SK-N-SH (cell line): ENCODE results near the gene OTUD5. TPM values are rescaled to one million over a fixed set of nuclear protein-coding genes. Genes with fewer than 3 reads are reported as not detected.

Experiments
- CTCF ChIA-PET: fragments of 300-600, 350-600 bp; formaldehyde crosslinking; extraction: SDS; loops from one replicate; lab custom pipeline; 2021; lab: Yijun Ruan, JAX
- POLR2A ChIA-PET: fragments of 350-600 bp; sonication (Branson Sonifier 250); formaldehyde crosslinking; extraction: SDS; loops from one replicate; lab custom pipeline; 2020; ENCODE audit warnings: antibody characterized with exemption, inconsistent platforms; lab: Yijun Ruan, JAX
- DNase-seq: peaks from one replicate; pipeline ENCODE4 v3.0.0; 2012
- H2AFZ ChIP-seq: fragments of 200-600 bp; sonication (generic); 2 replicates; pipeline ENCODE4 v1.8.1; 2016; ENCODE audit warnings: antibody characterized with exemption, mild to moderate bottlenecking, low read depth
- H3F3A ChIP-seq: fragments of 200-600 bp; sonication (generic); replicated peaks from 2 replicates; pipeline ENCODE3; 2016; ENCODE audit warnings: antibody characterized with exemption, mild to moderate bottlenecking; ENCODE audit not compliant: insufficient read depth
- H3K27ac ChIP-seq, 2 experiments: fragments of 200-500 bp in 1 of 2; fragments of 200-600 bp in 1 of 2; sonication (Bioruptor generic) in 1 of 2; sonication (generic), shearing (Covaris generic) in 1 of 2; 2 replicates each; pipeline versions ENCODE4 v1.5.1 to v1.6.1; 2014 to 2016; ENCODE audit warnings: low read depth in 2 of 2, inconsistent platforms in 1 of 2, low read length in 1 of 2, mild to moderate bottlenecking in 1 of 2, mixed read lengths in 1 of 2
- H3K27me3 ChIP-seq: fragments of 200-600 bp; sonication (generic), shearing (Covaris generic); 2 replicates; pipeline ENCODE4 v1.6.1; 2016; ENCODE audit warnings: mixed run types; ENCODE audit not compliant: insufficient read depth
- H3K36me3 ChIP-seq, 2 experiments: fragments of 200-500 bp in 1 of 2; fragments of 200-600 bp in 1 of 2; sonication (Bioruptor generic) in 1 of 2; sonication (generic) in 1 of 2; replicated peaks in 1 of 2; 2 replicates each; pipeline versions ENCODE3 to v1.5.1; 2014 to 2016; ENCODE audit warnings: low read length in 1 of 2, mild to moderate bottlenecking in 1 of 2; ENCODE audit not compliant: insufficient read depth in 2 of 2, control insufficient read depth in 1 of 2
- H3K4me1 ChIP-seq, 2 experiments: fragments of 200-500 bp in 1 of 2; fragments of 200-600 bp in 1 of 2; sonication (Bioruptor generic) in 1 of 2; sonication (generic), shearing (Covaris generic) in 1 of 2; 2 replicates each; pipeline versions ENCODE4 v1.5.1 to v1.6.1; 2014 to 2016; ENCODE audit warnings: low read depth in 1 of 2, low read length in 1 of 2, mixed run types in 1 of 2; ENCODE audit not compliant: insufficient read depth in 2 of 2, control insufficient read depth in 1 of 2
- H3K4me2 ChIP-seq: fragments of 200-600 bp; sonication (generic), shearing (Covaris generic); 2 replicates; pipeline ENCODE4 v1.6.1; 2017; ENCODE audit warnings: mixed run types
- H3K4me3 ChIP-seq, 2 experiments: fragments of 200-500 bp in 1 of 2; fragments of 200-600 bp in 1 of 2; sonication (Bioruptor generic) in 1 of 2; sonication (generic), shearing (Covaris generic) in 1 of 2; 2 replicates each; pipeline versions ENCODE4 v1.5.1 to v1.8.1; 2014 to 2016; ENCODE audit warnings: low read depth in 2 of 2, inconsistent platforms in 1 of 2, low read length in 1 of 2, mild to moderate bottlenecking in 1 of 2, mixed read lengths in 1 of 2, moderate library complexity in 1 of 2
- H3K79me2 ChIP-seq: fragments of 200-600 bp; sonication (generic); 2 replicates; pipeline ENCODE4 v1.8.1; 2017; ENCODE audit warnings: mild to moderate bottlenecking; ENCODE audit not compliant: insufficient read depth
- H3K9ac ChIP-seq: fragments of 200-600 bp; sonication (generic); 2 replicates; pipeline ENCODE4 v1.6.1; 2017; ENCODE audit warnings: mixed run types
- H3K9me2 ChIP-seq: fragments of 200-600 bp; sonication (generic); 2 replicates; pipeline ENCODE4 v1.6.1; 2017; ENCODE audit warnings: mixed run types
- H3K9me3 ChIP-seq: fragments of 200-600 bp; sonication (generic); 2 replicates; pipeline ENCODE4 v1.6.1; 2017; ENCODE audit warnings: mixed run types, mild to moderate bottlenecking, moderate library complexity
- H4K20me1 ChIP-seq: fragments of 200-600 bp; sonication (generic); 2 replicates; pipeline ENCODE4 v1.6.1; 2017; ENCODE audit warnings: mild to moderate bottlenecking, mixed run types; ENCODE audit not compliant: insufficient read depth
- CHD2 ChIP-seq: fragments of 150-350 bp; IDR thresholded peaks from 2 replicates; pipeline ENCODE4 v1.6.1; 2018; ENCODE audit warnings: low read length; ENCODE audit not compliant: partially characterized antibody
- CTCF ChIP-seq: fragments of 200-600 bp; sonication (generic); IDR thresholded peaks from 2 replicates; pipeline ENCODE4 v1.6.1; 2017; ENCODE audit warnings: antibody characterized with exemption, mild to moderate bottlenecking, moderate library complexity
- ELF1 ChIP-seq: IDR thresholded peaks from 2 replicates; pipeline ENCODE4 v1.4.0; 2012
- EP300 ChIP-seq, 2 experiments: IDR thresholded peaks; 2 replicates each; pipeline versions ENCODE4 v1.4.0 to v1.6.1; 2012; ENCODE audit warnings: borderline replicate concordance in 1 of 2, low read depth in 1 of 2, low read length in 1 of 2
- FOXJ3 ChIP-seq: sonication (generic); formaldehyde crosslinking; IDR thresholded peaks from 2 replicates; pipeline ENCODE4 v1.5.1; 2020; ENCODE audit warnings: mild to moderate bottlenecking, missing genetic modification reagents
- JUND ChIP-seq: IDR thresholded peaks from 2 replicates; pipeline ENCODE4 v1.4.0; 2012
- MAX ChIP-seq: IDR thresholded peaks from 2 replicates; pipeline ENCODE4 v1.4.0; 2012; ENCODE audit warnings: low read depth
- MXI1 ChIP-seq: IDR thresholded peaks from 2 replicates; pipeline ENCODE4 v1.6.1; 2012; ENCODE audit warnings: mild to moderate bottlenecking, low read depth, low read length, improper control_type of control experiment
- NFIC ChIP-seq: IDR thresholded peaks from 2 replicates; pipeline ENCODE4 v1.4.0; 2012; ENCODE audit warnings: borderline replicate concordance
- NRF1 ChIP-seq: IDR thresholded peaks from 2 replicates; pipeline ENCODE4 v1.6.1; 2012; ENCODE audit warnings: low read depth, mild to moderate bottlenecking, low read length
- PBX3 ChIP-seq: IDR thresholded peaks from 2 replicates; pipeline ENCODE4; 2012
- POLR2AphosphoS5 ChIP-seq: IDR thresholded peaks from 2 replicates; pipeline ENCODE4 v1.6.1; 2012; ENCODE audit warnings: low read depth, low read length
- REST ChIP-seq: IDR thresholded peaks from 2 replicates; pipeline ENCODE4 v1.6.1; 2012; ENCODE audit warnings: mild to moderate bottlenecking, low read depth, low read length, moderate library complexity
- TAF1 ChIP-seq: IDR thresholded peaks from 2 replicates; pipeline ENCODE4 v1.6.1; 2012; ENCODE audit warnings: low read depth, mild to moderate bottlenecking, low read length, moderate library complexity, borderline replicate concordance
- TCF12 ChIP-seq: IDR thresholded peaks from 2 replicates; pipeline ENCODE4 v1.4.0; 2012
- USF1 ChIP-seq: IDR thresholded peaks from 2 replicates; pipeline ENCODE4 v1.4.0; 2012; ENCODE audit warnings: low read depth, borderline replicate concordance
- YY1 ChIP-seq: IDR thresholded peaks from 2 replicates; pipeline ENCODE4 v1.4.0; 2012; ENCODE audit warnings: low read depth, mild to moderate bottlenecking
- ZBTB33 ChIP-seq: IDR thresholded peaks from 2 replicates; pipeline ENCODE4 v1.4.0; 2012; ENCODE audit warnings: low read depth, borderline replicate concordance
- WGBS: methylation state at CpG from one replicate; pipeline ENCODE4 v1.1.6; 2017; ENCODE audit warnings: low lambda C conversion rate; 5-methylcytosine and 5-hydroxymethylcytosine counted together
- polyA plus RNA-seq, 3 experiments: library from polyadenylated mRNA; depleted of rRNA; stranded (reverse); fragments of >200 nt; gene quantifications; 2 replicates each; pipeline ENCODE4 v1.2.3, GENCODE V29; 2012

Gene OTUD5
- polyA plus RNA-seq, 1 of the 3 experiments (the other 2 are of a cell fraction) = 90.4 TPM

- TF ChIP-seq MAX = no peak
- TF ChIP-seq FOXJ3 (CRISPR knock-in tag) = no peak
- no peak for TF ChIP-seq CHD2
Observed at GRCh38 chrX:49003696-49004095, 46.3 kb upstream of the OTUD5 start (continued).

- POLR2A ChIA-PET = interaction anchor here (0.6 to 1.2 kb wide), 8 partner anchors 11 to 1459 kb away, joined by 3 to 5 read pairs (median 4); partner anchors contain the start of genes PQBP1, TFE3 and TIMM17B
- Histone ChIP-seq H3K4me1 (peaks cover 0 to 8% of the 10 kb centered on the region in 2 experiments; a peak in 2 of 4 replicates), H3K4me2 (peak within 1 kb of the TSS; percentile 83), H3K4me3 (peak within 1 kb of the TSS; percentile 75 to 80)
- TF ChIP-seq MAX (peak; percentile 55), MXI1 (peak; percentile 34; the same call in 1 of the 2 replicates), TAF1 (peak; percentile 99), NRF1 (peak; percentile 81), NFIC (no peak; the same call in 1 of the 2 replicates), ZBTB33 (no peak), EP300 (IDR thresholded peaks at IDR 0.05; ENCODE audit: borderline replicate concordance in 1 of 2, low read depth in 1 of 2, low read length in 1 of 2) (peak in 1 of 2 experiments; percentile 28; a peak in 1 of 4 replicates), CTCF (no peak), JUND (peak; percentile 8; the same call in 1 of the 2 replicates), YY1 (peak; percentile 92), PBX3 (peak; percentile 42; the same call in 1 of the 2 replicates), USF1 (no peak), REST (peak; percentile 69), ELF1 (peak; percentile 59; the same call in 1 of the 2 replicates), POLR2AphosphoS5 (peak; percentile 78), TCF12 (peak; percentile 16; the same call in 1 of the 2 replicates)
- TF ChIP-seq, all 33 proteins: peak for 12
- Histone ChIP-seq H3K36me3 (peaks cover 13 to 19% of the 10 kb centered on the region in 2 experiments), H3K9me2 (no peaks in the 10 kb centered on the region), H3K9ac (peak within 1 kb of the TSS; percentile 90), H2AFZ (peak within 1 kb of the TSS; percentile 98), H3K27ac (peak within 1 kb of the TSS; percentile 84 to 90), H3K79me2 (peaks cover 17% of the 10 kb centered on the region; the same call in 1 of the 2 replicates), H3K9me3 (no peaks in the 10 kb centered on the region), H4K20me1 (no peaks in the 10 kb centered on the region), H3F3A (peaks cover 5% of the 10 kb centered on the region), H3K27me3 (no peaks in the 10 kb centered on the region; the same call in 1 of the 2 replicates)
- CTCF ChIA-PET = interaction anchor here (0.6 to 1.7 kb wide), 3 partner anchors 11 to 320 kb away, joined by 3 to 10 read pairs (median 4); partner anchors contain the start of gene KCND1
- peak; percentile 90 for DNase-seq
- 1% methylated on average over 38 of the region's 38 CpGs for WGBS
Observed at GRCh38 chrX:49002091-49002935, 44.9 kb upstream of the OTUD5 start, which contains the start of gene GRIPAP1. TSS of gene GRIPAP1 (minus strand) at chrX:49002264. CDS start at chrX:49002229, 35 bp downstream.
